Esophagus muscularis mucosa (tissue), 4 donors: ENCODE results near the gene PLXDC2. TPM values are rescaled to one million over a fixed set of nuclear protein-coding genes. Genes with fewer than 3 reads are reported as not detected.

Experiments used
- DNase-seq: peaks from one replicate; pipeline ENCODE4 v3.0.0-alpha.2; 2017; ENCODE audit errors: extremely low spot score
- H3K27ac ChIP-seq, 4 donors: fragments of 200-600 bp; sonication (generic); replicated peaks in 1 of 4; 1 replicate in 3 of 4; 2 replicates in 1 of 4; pipeline ENCODE4 v1.5.1; 2016 to 2019; ENCODE audit warnings: mild to moderate bottlenecking in 1 of 4
- H3K27me3 ChIP-seq, 4 donors: fragments of 200-600 bp; sonication (generic); one replicate each; pipeline versions ENCODE4 v1.5.1 to v1.6.0; 2016 to 2019
- H3K36me3 ChIP-seq, 4 donors: fragments of 200-600 bp; sonication (generic); one replicate each; pipeline ENCODE4 v1.5.1; 2016 to 2019
- H3K4me1 ChIP-seq, 4 donors: fragments of 200-600 bp; sonication (generic); one replicate each; pipeline ENCODE4 v1.5.1; 2016 to 2019
- H3K4me3 ChIP-seq, 4 donors: fragments of 200-600 bp; sonication (generic); 1 replicate in 2 of 4; 2 replicates in 2 of 4; pipeline ENCODE4 v1.5.1; 2016 to 2019; ENCODE audit warnings: mild to moderate bottlenecking in 4 of 4, moderate library complexity in 1 of 4
- H3K9me3 ChIP-seq, 4 donors: fragments of 200-600 bp; sonication (generic); 1 replicate in 3 of 4; 2 replicates in 1 of 4; pipeline ENCODE4 v1.5.1; 2016 to 2019
- EP300 ChIP-seq: sonication (generic); formaldehyde crosslinking; IDR thresholded peaks from one replicate; pipeline ENCODE4 v1.6.1; 2017; ENCODE audit warnings: antibody characterized with exemption
- POLR2A ChIP-seq: fragments of 450-650 bp; IDR thresholded peaks from one replicate; pipeline ENCODE4 v1.6.1; 2017; ENCODE audit warnings: antibody characterized with exemption, moderate library complexity, mild to moderate bottlenecking, low read depth
- POLR2AphosphoS5 ChIP-seq, 2 donors: sonication (generic); formaldehyde crosslinking; IDR thresholded peaks; one replicate each; pipeline ENCODE4 v1.6.1; 2017; ENCODE audit warnings: antibody characterized with exemption in 2 of 2
- WGBS: methylation state at CpG from one replicate; pipeline ENCODE4 v1.1.5; 2018; 5-methylcytosine and 5-hydroxymethylcytosine counted together
- intact Hi-C: fragments of 100-400 bp; cut with DNase I; formaldehyde crosslinking; loops from one replicate; pipeline ENCODE4 v1.15.1; 2023
- total RNA-seq, 4 donors: library from RNA; depleted of rRNA; stranded (reverse); fragments of >200 nt; gene quantifications; one replicate each; pipeline versions ENCODE4 v1.1.0 to v1.2.1, GENCODE V29; 2016
- TF ChIP-seq, protein P1 (sequence below), 3 experiments: fragments of 200-600 bp in 2 of 3; fragments of 450-650 bp in 1 of 3; sonication (generic) in 2 of 3; IDR thresholded peaks; one replicate each; pipeline ENCODE4 v1.5.1; 2017 to 2019; ENCODE audit warnings: antibody characterized with exemption in 3 of 3, mild to moderate bottlenecking in 2 of 3, moderate library complexity in 1 of 3

Gene PLXDC2
- total RNA-seq, 4 donors from 2014 or later: 28.7 to 54.2 (median 42.4) TPM

DNA sequence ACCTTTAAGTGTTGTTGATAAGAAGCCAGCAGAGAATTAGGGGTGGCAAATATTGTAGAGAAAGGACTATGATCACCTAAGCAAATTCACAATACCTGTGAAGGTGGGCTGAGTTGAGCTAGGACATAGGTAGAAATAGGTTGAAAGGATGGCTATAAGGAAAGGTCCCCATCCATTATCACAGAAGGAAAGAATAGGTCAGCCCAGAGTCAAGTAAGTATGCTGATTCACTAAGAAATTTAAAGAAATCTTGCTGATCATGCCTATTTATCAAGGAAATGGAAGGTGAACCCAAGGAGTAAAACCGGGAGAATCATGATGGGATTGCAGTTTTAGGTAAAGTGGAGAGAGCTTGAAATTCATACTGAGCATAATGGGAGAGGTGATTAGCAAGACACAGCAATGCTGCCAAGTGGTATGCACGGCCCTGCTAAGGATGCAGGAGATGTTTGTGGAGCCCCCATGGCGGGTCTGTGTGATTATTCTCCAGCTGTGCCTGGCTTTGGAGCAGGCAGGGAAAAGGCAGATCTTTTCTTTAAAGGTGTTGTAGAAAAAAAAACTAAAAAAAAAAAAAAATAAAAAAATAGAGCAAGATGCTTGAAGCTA, 399.4 kb downstream of the PLXDC2 start:
- 78% methylated on average over 3 of the region's 3 CpGs for WGBS
- intact Hi-C loops: no loop called here
- Histone ChIP-seq H3K9me3 (no peaks in the 10 kb centered on the region), H3K4me3 (no peak overlapping the region), H3K27me3 (no peaks in the 10 kb centered on the region), H3K27ac (no peak overlapping the region), H3K4me1 (peaks cover 0 to 8% (median 7%) of the 10 kb centered on the region in 4 donors), H3K36me3 (peaks cover 0 to 3% (median 0%) of the 10 kb centered on the region in 4 donors)
- TF ChIP-seq EP300 (no peak), POLR2AphosphoS5 (IDR thresholded peaks at IDR 0.05) (no peak), POLR2A (no peak)
- TF ChIP-seq, protein P1, sequence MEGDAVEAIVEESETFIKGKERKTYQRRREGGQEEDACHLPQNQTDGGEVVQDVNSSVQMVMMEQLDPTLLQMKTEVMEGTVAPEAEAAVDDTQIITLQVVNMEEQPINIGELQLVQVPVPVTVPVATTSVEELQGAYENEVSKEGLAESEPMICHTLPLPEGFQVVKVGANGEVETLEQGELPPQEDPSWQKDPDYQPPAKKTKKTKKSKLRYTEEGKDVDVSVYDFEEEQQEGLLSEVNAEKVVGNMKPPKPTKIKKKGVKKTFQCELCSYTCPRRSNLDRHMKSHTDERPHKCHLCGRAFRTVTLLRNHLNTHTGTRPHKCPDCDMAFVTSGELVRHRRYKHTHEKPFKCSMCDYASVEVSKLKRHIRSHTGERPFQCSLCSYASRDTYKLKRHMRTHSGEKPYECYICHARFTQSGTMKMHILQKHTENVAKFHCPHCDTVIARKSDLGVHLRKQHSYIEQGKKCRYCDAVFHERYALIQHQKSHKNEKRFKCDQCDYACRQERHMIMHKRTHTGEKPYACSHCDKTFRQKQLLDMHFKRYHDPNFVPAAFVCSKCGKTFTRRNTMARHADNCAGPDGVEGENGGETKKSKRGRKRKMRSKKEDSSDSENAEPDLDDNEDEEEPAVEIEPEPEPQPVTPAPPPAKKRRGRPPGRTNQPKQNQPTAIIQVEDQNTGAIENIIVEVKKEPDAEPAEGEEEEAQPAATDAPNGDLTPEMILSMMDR (IDR thresholded peaks at IDR 0.05): no peak
- DNase-seq: no peak

GRCh38 chr10:20221356-20221755, 405.1 kb downstream of the PLXDC2 start:
- no peak for DNase-seq
- Histone ChIP-seq H3K9me3 (no peaks in the 10 kb centered on the region), H3K4me3 (no peak overlapping the region), H3K4me1 (peaks cover 6 to 8% (median 7%) of the 10 kb centered on the region in 4 donors), H3K27ac (no peak overlapping the region), H3K36me3 (no peaks in the 10 kb centered on the region), H3K27me3 (no peaks in the 10 kb centered on the region)
- WGBS: 36% methylated on average over 1 of the region's 1 CpG
- intact Hi-C loops: no loop called here
- no peak for TF ChIP-seq EP300
- TF ChIP-seq POLR2A: no peak
- TF ChIP-seq POLR2AphosphoS5 (IDR thresholded peaks at IDR 0.05): no peak
- TF ChIP-seq, protein P1 (IDR thresholded peaks at IDR 0.05): no peak

DNA sequence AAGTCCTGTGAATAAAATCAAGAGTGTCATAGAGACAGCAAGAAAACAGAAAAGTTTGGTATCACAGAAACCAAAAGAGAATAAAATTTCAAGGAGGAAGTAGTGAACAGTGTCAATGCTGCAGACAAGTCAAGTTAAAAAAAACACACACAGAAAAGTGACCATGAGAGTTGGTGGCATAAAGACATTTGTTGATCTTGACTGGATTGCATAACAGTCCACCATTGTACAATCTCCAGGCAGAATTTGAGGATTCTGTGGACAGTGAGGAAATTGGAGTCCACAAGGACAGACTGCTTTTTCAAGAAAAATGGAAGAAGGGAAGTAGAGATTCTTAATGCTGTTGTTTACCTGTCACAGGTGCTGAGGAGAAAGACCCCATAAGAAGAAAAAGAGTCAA, 412.5 kb downstream of the PLXDC2 start:
- TF ChIP-seq POLR2AphosphoS5 (IDR thresholded peaks at IDR 0.05) (no peak), EP300 (no peak), POLR2A (no peak)
- TF ChIP-seq, protein P1 (IDR thresholded peaks at IDR 0.05): no peak
- no peaks in the 10 kb centered on the region for H3K9me3 ChIP-seq
- no peak for DNase-seq
- H3K4me3 ChIP-seq: no peak overlapping the region
- H3K27me3 ChIP-seq: no peaks in the 10 kb centered on the region
- H3K27ac ChIP-seq: no peak overlapping the region
- no peaks in the 10 kb centered on the region for H3K4me1 ChIP-seq
- H3K36me3 ChIP-seq: no peaks in the 10 kb centered on the region
- intact Hi-C loops: no loop called here

GRCh38 chr10:20232079-20232705, 416.0 kb downstream of the PLXDC2 start:
- no peak for TF ChIP-seq POLR2A
- no peak for TF ChIP-seq EP300
- no peak for TF ChIP-seq POLR2AphosphoS5 (IDR thresholded peaks at IDR 0.05)
- TF ChIP-seq, protein P1 (IDR thresholded peaks at IDR 0.05): no peak
- Histone ChIP-seq H3K27me3 (no peaks in the 10 kb centered on the region), H3K9me3 (no peaks in the 10 kb centered on the region), H3K27ac (no peak overlapping the region), H3K4me3 (no peak overlapping the region), H3K4me1 (no peaks in the 10 kb centered on the region), H3K36me3 (no peaks in the 10 kb centered on the region)
- intact Hi-C loops: no loop called here
- DNase-seq: no peak
- WGBS: 83% methylated on average over 2 of the region's 2 CpGs

DNA sequence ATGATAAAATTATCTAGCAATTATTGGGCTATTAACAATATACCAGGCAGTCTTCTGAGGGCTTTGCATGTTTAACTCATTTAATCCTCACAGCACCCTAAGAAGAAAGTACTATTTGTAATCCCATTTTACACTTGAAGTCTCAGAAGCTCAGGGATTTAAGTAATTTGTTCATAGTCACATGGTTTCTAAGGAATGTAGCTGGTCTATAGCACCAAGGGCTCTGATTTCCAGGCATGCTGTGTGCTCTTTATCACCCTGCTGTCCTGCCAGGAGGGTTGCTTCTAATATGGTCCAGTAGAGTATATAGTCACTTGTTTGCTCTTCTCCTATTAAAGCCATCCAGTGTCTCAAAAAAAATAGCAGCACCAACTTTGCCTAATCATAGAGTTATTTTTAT, 417.2 kb downstream of the PLXDC2 start:
- H3K27me3 ChIP-seq: no peaks in the 10 kb centered on the region
- H3K4me3 ChIP-seq: no peak overlapping the region
- H3K4me1 ChIP-seq: no peaks in the 10 kb centered on the region
- no peak for DNase-seq
- no peak overlapping the region for H3K27ac ChIP-seq
- TF ChIP-seq POLR2A: no peak
- TF ChIP-seq, protein P1 (IDR thresholded peaks at IDR 0.05): no peak
- no peaks in the 10 kb centered on the region for H3K36me3 ChIP-seq
- intact Hi-C loops: no loop called here
- no peaks in the 10 kb centered on the region for H3K9me3 ChIP-seq
